Uterus (tissue), 4 donors: ENCODE measurements around the gene RIMS4. TPM values are rescaled to one million over a fixed set of nuclear protein-coding genes. Genes with fewer than 3 reads are reported as not detected.

Source experiments
- DNase-seq, 2 donors: peaks; one replicate each; pipeline ENCODE4 v3.0.0-alpha.2; 2019 to 2020
- H3K27ac ChIP-seq, 2 donors: fragments of 200-600 bp; sonication (generic); 1 replicate in 1 of 2; 2 replicates in 1 of 2; pipeline ENCODE4 v1.5.1; 2016 to 2018
- H3K27me3 ChIP-seq, 2 donors: fragments of 200-600 bp; sonication (generic); one replicate each; pipeline ENCODE4 v1.5.1; 2018 to 2019; ENCODE audit warnings: control low read depth in 1 of 2
- H3K36me3 ChIP-seq, 2 donors: fragments of 200-600 bp; sonication (generic); one replicate each; pipeline ENCODE4 v1.5.1; 2019; ENCODE audit warnings: control low read depth in 1 of 2
- H3K4me1 ChIP-seq, 2 donors: fragments of 200-600 bp; sonication (generic); one replicate each; pipeline ENCODE4 v1.5.1; 2018 to 2019; ENCODE audit warnings: control low read depth in 1 of 2
- H3K4me3 ChIP-seq, 2 donors: fragments of 200-600 bp; sonication (generic); 1 replicate in 1 of 2; 2 replicates in 1 of 2; pipeline ENCODE4 v1.5.1; 2018 to 2019; ENCODE audit warnings: mild to moderate bottlenecking in 1 of 2
- H3K9me3 ChIP-seq, 2 donors: fragments of 200-600 bp; sonication (generic); one replicate each; pipeline ENCODE4 v1.5.1; 2019; ENCODE audit warnings: control low read depth in 1 of 2
- POLR2A ChIP-seq, 2 donors: fragments of 450-650 bp; IDR thresholded peaks; one replicate each; pipeline ENCODE4 v1.6.1; 2016; ENCODE audit warnings: antibody characterized with exemption in 2 of 2, mild to moderate bottlenecking in 1 of 2, moderate library complexity in 1 of 2
- intact Hi-C: fragments of 100-400 bp; cut with DNase I; formaldehyde crosslinking; loops from one replicate; pipeline ENCODE4 v1.15.1; 2023; ENCODE audit warnings: low total_unique reads
- total RNA-seq, 4 donors: library from RNA; depleted of rRNA in 3 of 4; stranded (reverse); fragments of >200 nt in 3 of 4; gene quantifications; one replicate each; pipeline versions ENCODE4 v1.1.0 to v1.2.4, GENCODE V29; 2014 to 2023
- TF ChIP-seq, protein P1 (sequence below), 4 experiments: fragments of 200-600 bp in 2 of 4; fragments of 450-650 bp in 2 of 4; sonication (generic) in 2 of 4; IDR thresholded peaks; one replicate each; pipeline ENCODE4 v1.5.1; 2016 to 2019; ENCODE audit warnings: antibody characterized with exemption in 4 of 4, mild to moderate bottlenecking in 2 of 4, moderate library complexity in 1 of 4
- donor health status: DM: yes; HTN: yes; CAD: no.

RIMS4 gene
- total RNA-seq, 4 donors from 2014 or later: 0.26 to 5.3 (median 0.61) TPM

DNA sequence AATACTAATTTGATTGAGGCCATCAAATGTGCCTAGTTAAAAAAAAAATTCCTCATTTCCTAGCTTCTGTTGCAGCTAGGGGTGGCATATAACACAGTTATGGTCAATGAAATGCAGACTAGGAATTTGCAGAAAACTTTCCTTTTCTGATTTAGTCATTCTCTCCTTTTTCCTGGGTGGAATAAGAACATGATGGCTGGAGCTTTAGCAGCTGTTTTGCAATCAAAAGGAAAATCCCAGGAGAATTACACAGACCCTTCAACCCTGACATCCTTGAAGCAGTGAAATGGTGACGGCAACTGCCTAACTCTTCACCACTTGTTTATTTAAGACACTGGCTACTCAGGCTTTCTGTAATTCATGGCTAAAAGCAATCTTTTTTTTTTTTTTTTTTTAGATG, 23.1 kb upstream of the RIMS4 start:
- intact Hi-C loops: no loop called here
- Histone ChIP-seq H3K27ac (no peak overlapping the region), H3K4me1 (no peaks in the 10 kb centered on the region), H3K27me3 (peaks cover 0 to 6% of the 10 kb centered on the region in 2 donors), H3K4me3 (no peak overlapping the region), H3K9me3 (peaks cover 0 to 6% of the 10 kb centered on the region in 2 donors), H3K36me3 (no peaks in the 10 kb centered on the region)
- DNase-seq: no peak
- TF ChIP-seq, protein P1, sequence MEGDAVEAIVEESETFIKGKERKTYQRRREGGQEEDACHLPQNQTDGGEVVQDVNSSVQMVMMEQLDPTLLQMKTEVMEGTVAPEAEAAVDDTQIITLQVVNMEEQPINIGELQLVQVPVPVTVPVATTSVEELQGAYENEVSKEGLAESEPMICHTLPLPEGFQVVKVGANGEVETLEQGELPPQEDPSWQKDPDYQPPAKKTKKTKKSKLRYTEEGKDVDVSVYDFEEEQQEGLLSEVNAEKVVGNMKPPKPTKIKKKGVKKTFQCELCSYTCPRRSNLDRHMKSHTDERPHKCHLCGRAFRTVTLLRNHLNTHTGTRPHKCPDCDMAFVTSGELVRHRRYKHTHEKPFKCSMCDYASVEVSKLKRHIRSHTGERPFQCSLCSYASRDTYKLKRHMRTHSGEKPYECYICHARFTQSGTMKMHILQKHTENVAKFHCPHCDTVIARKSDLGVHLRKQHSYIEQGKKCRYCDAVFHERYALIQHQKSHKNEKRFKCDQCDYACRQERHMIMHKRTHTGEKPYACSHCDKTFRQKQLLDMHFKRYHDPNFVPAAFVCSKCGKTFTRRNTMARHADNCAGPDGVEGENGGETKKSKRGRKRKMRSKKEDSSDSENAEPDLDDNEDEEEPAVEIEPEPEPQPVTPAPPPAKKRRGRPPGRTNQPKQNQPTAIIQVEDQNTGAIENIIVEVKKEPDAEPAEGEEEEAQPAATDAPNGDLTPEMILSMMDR (IDR thresholded peaks at IDR 0.05): no peak
- TF ChIP-seq POLR2A (IDR thresholded peaks at IDR 0.05): no peak

DNA sequence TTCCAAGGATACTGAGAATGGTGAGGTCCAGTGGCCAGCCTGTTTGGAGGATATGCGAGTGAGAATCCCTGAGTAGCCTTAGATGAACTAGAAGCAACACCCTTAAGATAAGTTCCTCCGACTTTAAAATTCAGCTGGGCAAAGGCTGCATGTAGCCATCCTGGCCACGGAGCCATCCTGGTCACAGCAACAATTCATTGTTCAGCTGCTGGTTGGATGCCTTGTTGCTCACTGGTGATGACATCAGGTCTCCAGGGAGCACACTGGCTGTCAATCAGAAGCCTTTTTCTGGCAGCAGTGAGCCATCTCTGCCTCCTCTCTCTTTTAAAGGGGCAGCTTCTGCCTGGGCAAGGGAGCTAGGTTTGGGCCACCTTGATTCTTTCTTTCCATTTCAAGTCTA, 22.4 kb upstream of the RIMS4 start:
- TF ChIP-seq POLR2A (IDR thresholded peaks at IDR 0.05): no peak
- TF ChIP-seq, protein P1 (IDR thresholded peaks at IDR 0.05): no peak
- intact Hi-C loops: no loop called here
- Histone ChIP-seq H3K4me1 (no peaks in the 10 kb centered on the region), H3K36me3 (no peaks in the 10 kb centered on the region), H3K27me3 (peaks cover 0 to 5% of the 10 kb centered on the region in 2 donors), H3K4me3 (no peak overlapping the region), H3K9me3 (peaks cover 0 to 6% of the 10 kb centered on the region in 2 donors), H3K27ac (no peak overlapping the region)
- DNase-seq: no peak

DNA sequence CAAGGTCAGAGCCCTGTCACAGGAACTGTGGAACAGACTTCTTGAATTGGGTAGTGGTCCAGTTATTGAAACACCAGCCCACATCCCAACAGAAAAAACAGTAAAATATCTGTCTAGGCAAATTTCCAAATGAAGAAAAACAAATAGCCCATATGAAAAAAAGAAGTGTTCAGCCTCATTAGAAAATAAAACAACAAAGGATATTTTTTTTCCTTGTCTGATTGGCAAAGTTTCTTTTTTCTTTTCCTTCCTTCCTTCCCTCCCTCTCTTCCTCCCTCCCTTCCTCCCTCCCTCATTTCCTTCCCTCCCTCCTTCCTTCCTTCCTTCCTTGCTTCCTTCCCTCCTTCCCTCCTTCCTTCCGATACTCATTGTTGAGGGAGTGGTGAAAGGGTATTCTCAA, 20.6 kb upstream of the RIMS4 start:
- no peak overlapping the region for H3K4me3 ChIP-seq
- peaks cover 0 to 6% of the 10 kb centered on the region in 2 donors for H3K9me3 ChIP-seq
- intact Hi-C loops: no loop called here
- H3K36me3 ChIP-seq: no peaks in the 10 kb centered on the region
- no peak overlapping the region for H3K27ac ChIP-seq
- DNase-seq: no peak
- H3K27me3 ChIP-seq: no peaks in the 10 kb centered on the region
- H3K4me1 ChIP-seq: no peaks in the 10 kb centered on the region
- no peak for TF ChIP-seq POLR2A (IDR thresholded peaks at IDR 0.05)
- TF ChIP-seq, protein P1 (IDR thresholded peaks at IDR 0.05): no peak

DNA sequence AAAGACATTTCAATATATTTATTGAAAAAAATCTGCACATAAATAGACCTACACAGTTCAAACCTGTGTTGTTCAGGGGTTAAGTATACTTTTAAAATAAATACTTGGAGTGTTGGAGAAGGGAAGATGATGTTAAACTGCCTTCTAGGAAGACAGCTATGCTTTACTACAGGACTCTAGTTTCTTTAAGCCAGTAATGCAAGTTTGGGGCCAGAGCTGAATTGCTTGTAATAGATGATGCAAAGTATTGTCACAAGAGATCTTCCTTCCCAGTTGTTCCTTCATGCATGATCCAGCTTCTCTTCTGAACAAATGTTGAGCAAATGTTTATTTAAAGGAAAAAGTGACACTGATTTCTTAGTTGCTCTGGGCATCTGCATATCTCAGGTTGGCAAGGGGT, 20.2 kb upstream of the RIMS4 start:
- no peak for DNase-seq
- H3K4me1 ChIP-seq: no peaks in the 10 kb centered on the region
- intact Hi-C loops: no loop called here
- H3K27ac ChIP-seq: no peak overlapping the region
- TF ChIP-seq POLR2A (IDR thresholded peaks at IDR 0.05): no peak
- TF ChIP-seq, protein P1 (IDR thresholded peaks at IDR 0.05): no peak
- H3K27me3 ChIP-seq: no peaks in the 10 kb centered on the region
- no peak overlapping the region for H3K4me3 ChIP-seq
- H3K9me3 ChIP-seq: peaks cover 0 to 6% of the 10 kb centered on the region in 2 donors
- no peaks in the 10 kb centered on the region for H3K36me3 ChIP-seq

DNA sequence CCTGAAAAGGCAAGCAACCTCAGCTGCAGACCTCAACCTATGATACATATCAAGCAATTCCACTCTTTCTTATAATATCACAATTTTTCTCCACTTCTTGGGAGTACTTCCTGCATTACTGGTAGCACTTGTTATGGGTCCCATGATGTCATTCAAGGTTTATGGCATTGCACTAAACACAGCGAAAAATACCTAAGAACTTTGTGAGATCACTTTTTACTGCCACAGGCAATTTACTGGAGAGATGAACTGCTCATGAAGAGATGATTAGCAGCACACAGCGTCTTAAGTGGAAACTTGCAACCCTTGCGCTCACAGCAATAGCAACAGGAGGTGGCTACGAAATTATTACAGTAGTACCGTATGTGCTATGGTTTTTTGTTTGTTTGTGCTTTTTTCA, 19.3 kb upstream of the RIMS4 start:
- Histone ChIP-seq H3K36me3 (no peaks in the 10 kb centered on the region), H3K27ac (no peak overlapping the region), H3K4me1 (no peaks in the 10 kb centered on the region), H3K4me3 (no peak overlapping the region), H3K9me3 (peaks cover 0 to 6% of the 10 kb centered on the region in 2 donors), H3K27me3 (no peaks in the 10 kb centered on the region)
- intact Hi-C loops: no loop called here
- DNase-seq: no peak
- TF ChIP-seq, protein P1 (IDR thresholded peaks at IDR 0.05): no peak
- TF ChIP-seq POLR2A (IDR thresholded peaks at IDR 0.05): no peak
